Upper lobe of right lung (tissue), 1 donor: ENCODE measurements around the gene SMIM33. TPM values are rescaled to one million over a fixed set of nuclear protein-coding genes. Genes with fewer than 3 reads are reported as not detected.

Source experiments
- ATAC-seq: fragments of 200-7000 bp; cut with Tn5 transposase; one replicate; pipeline ENCODE4 v1.9.1; 2020; ENCODE audit warnings: mild to moderate bottlenecking, moderate library complexity
- DNase-seq: peaks from one replicate; pipeline ENCODE4 v3.0.0-alpha.2; 2020
- H3K27ac ChIP-seq: fragments of 200-600 bp; one replicate; pipeline ENCODE4 v1.8.0; 2022
- H3K27me3 ChIP-seq: fragments of 200-600 bp; one replicate; pipeline ENCODE4 v1.8.0; 2022; ENCODE audit warnings: mild to moderate bottlenecking
- H3K36me3 ChIP-seq: fragments of 200-600 bp; one replicate; pipeline ENCODE4 v1.8.0; 2022
- H3K4me1 ChIP-seq: fragments of 200-600 bp; one replicate; pipeline ENCODE4 v1.8.0; 2022
- H3K4me3 ChIP-seq: fragments of 200-600 bp; one replicate; pipeline ENCODE4 v1.8.0; 2022; ENCODE audit warnings: mild to moderate bottlenecking
- H3K9me3 ChIP-seq: fragments of 200-600 bp; one replicate; pipeline ENCODE4 v1.8.0; 2022
- CTCF ChIP-seq: fragments of 200-600 bp; IDR thresholded peaks from one replicate; pipeline ENCODE4 v1.8.0; 2022; ENCODE audit warnings: antibody characterized with exemption
- intact Hi-C: fragments of 100-400 bp; cut with DNase I; formaldehyde crosslinking; loops from one replicate; pipeline ENCODE4 v1.11.0; 2022
- long read RNA-seq: library from polyadenylated mRNA; unstranded; transcript quantifications from one replicate; pipeline ENCODE4 v2.0.0, GENCODE V29; 2021
- total RNA-seq: library from RNA; stranded (reverse); fragmentation: NEBNext Ultra II Directional; extraction: Animal tissue kit (Norgen Biotek cat#: 25700); gene quantifications from one replicate; pipeline ENCODE4 v1.2.1, GENCODE V29; 2021
- donor health status: DM: no; HTN: yes; CAD: no; lungs with severe emphysema.

Gene SMIM33
- not detected for total RNA-seq
- long read RNA-seq, partial matches to known transcripts = 0 of 2 reads
- long read RNA-seq, other reads (novel, unspliced or antisense) = 2 of 2 reads

- DNase-seq (no peak), ATAC-seq (peak; percentile 39)
- peak within 1 kb of the TSS; percentile 8 for H3K4me3 ChIP-seq
Measured at GRCh38 chr5:139470821-139471300, at the start of gene SMIM33. SMIM33 (plus strand) TSS chr5:139471004; CDS start chr5:139471122, 118 bp downstream.

GRCh38 chr5:139422307-139422893 is 48.4 kb upstream of the SMIM33 start:
- TF ChIP-seq CTCF = peak; percentile 86
- peak; percentile 94 for ATAC-seq
- Histone ChIP-seq H3K4me1 (peaks cover 7% of the 10 kb centered on the region), H3K36me3 (peaks cover 46% of the 10 kb centered on the region), H3K4me3 (no peak overlapping the region), H3K27me3 (no peaks in the 10 kb centered on the region), H3K27ac (no peak overlapping the region), H3K9me3 (no peaks in the 10 kb centered on the region)
- DNase-seq = no peak
- intact Hi-C loops = loop anchor here (5.0 kb wide), 1 partner anchor 90 kb away; no protein-coding TSS in a partner anchor

More at GRCh38 chr5:139470821-139471300, at the start of gene SMIM33:
- no peak for TF ChIP-seq CTCF
- Histone ChIP-seq H3K27me3 (no peaks in the 10 kb centered on the region), H3K4me1 (peaks cover 39% of the 10 kb centered on the region), H3K27ac (peak within 1 kb of the TSS; percentile 42), H3K9me3 (no peaks in the 10 kb centered on the region), H3K36me3 (peaks cover 5% of the 10 kb centered on the region)
- intact Hi-C loops = no loop called here

- Histone ChIP-seq H3K36me3 (peaks cover 44% of the 10 kb centered on the region), H3K4me1 (no peaks in the 10 kb centered on the region), H3K4me3 (no peak overlapping the region), H3K27ac (no peak overlapping the region), H3K27me3 (no peaks in the 10 kb centered on the region), H3K9me3 (no peaks in the 10 kb centered on the region)
- DNase-seq (no peak), ATAC-seq (no peak)
- intact Hi-C loops = no loop called here
- TF ChIP-seq CTCF = no peak
Measured at GRCh38 chr5:139425497-139425896, 45.3 kb upstream of the SMIM33 start.

GRCh38 chr5:139426203-139426885 is 44.5 kb upstream of the SMIM33 start:
- no peak overlapping the region for H3K4me3 ChIP-seq
- H3K27me3 ChIP-seq = no peaks in the 10 kb centered on the region
- no peak overlapping the region for H3K27ac ChIP-seq
- no peak for TF ChIP-seq CTCF
- intact Hi-C loops = no loop called here
- H3K9me3 ChIP-seq = no peaks in the 10 kb centered on the region
- no peak for ATAC-seq
- no peaks in the 10 kb centered on the region for H3K4me1 ChIP-seq
- peaks cover 41% of the 10 kb centered on the region for H3K36me3 ChIP-seq
- no peak for DNase-seq

- Histone ChIP-seq H3K27ac (no peak overlapping the region), H3K4me3 (no peak overlapping the region), H3K4me1 (no peaks in the 10 kb centered on the region), H3K9me3 (no peaks in the 10 kb centered on the region), H3K36me3 (peaks cover 24% of the 10 kb centered on the region), H3K27me3 (no peaks in the 10 kb centered on the region)
- DNase-seq = no peak
- no peak for TF ChIP-seq CTCF
- ATAC-seq = no peak
- intact Hi-C loops = no loop called here
Measured at GRCh38 chr5:139430015-139430414, 40.8 kb upstream of the SMIM33 start.
